GM23338 (cell line): ENCODE data around the gene LRFN3. TPM values are rescaled to one million over a fixed set of nuclear protein-coding genes. Genes with fewer than 3 reads are reported as not detected.

ENCODE experiments used
- ATAC-seq: fragments of 200-7000 bp; cut with Tn5 transposase; 3 replicates; pipeline ENCODE4 v1.9.1; 2020
- DNase-seq: peaks from one replicate; pipeline ENCODE4 v3.0.0-alpha.2; 2015; ENCODE audit warnings: low spot score
- H2AFZ ChIP-seq: fragments of 200-600 bp; sonication (generic); 2 replicates; pipeline ENCODE4 v1.8.0; 2016; ENCODE audit warnings: antibody characterized with exemption, mild to moderate bottlenecking, moderate library complexity
- H3F3A ChIP-seq: fragments of 200-600 bp; sonication (generic); replicated peaks from 2 replicates; pipeline ENCODE4 v1.8.0; 2017; ENCODE audit warnings: antibody characterized with exemption, mixed run types, low read depth
- H3K27ac ChIP-seq: fragments of 200-600 bp; sonication (generic); 2 replicates; pipeline ENCODE4 v1.6.1; 2016; ENCODE audit warnings: low read depth
- H3K27me3 ChIP-seq: fragments of 200-600 bp; sonication (generic); 2 replicates; pipeline ENCODE4 v1.8.0; 2016; ENCODE audit warnings: mild to moderate bottlenecking, mixed run types, moderate library complexity; ENCODE audit not compliant: insufficient read depth
- H3K36me3 ChIP-seq: fragments of 200-600 bp; sonication (generic); 2 replicates; pipeline ENCODE4 v1.8.0; 2016; ENCODE audit warnings: mild to moderate bottlenecking; ENCODE audit not compliant: insufficient read depth
- H3K4me1 ChIP-seq: fragments of 200-600 bp; sonication (generic); 2 replicates; pipeline ENCODE4 v1.8.0; 2016; ENCODE audit warnings: mild to moderate bottlenecking, moderate library complexity; ENCODE audit not compliant: insufficient read depth
- H3K4me2 ChIP-seq: fragments of 200-600 bp; sonication (generic); 2 replicates; pipeline ENCODE4 v1.7.1; 2017; ENCODE audit warnings: mixed run types
- H3K4me3 ChIP-seq: fragments of 200-600 bp; sonication (generic); 2 replicates; pipeline ENCODE4 v1.6.1; 2016; ENCODE audit warnings: mixed run types
- H3K79me2 ChIP-seq: fragments of 200-600 bp; sonication (generic); replicated peaks from 2 replicates; pipeline ENCODE4 v1.8.0; 2017; ENCODE audit warnings: mild to moderate bottlenecking; ENCODE audit not compliant: insufficient read depth
- H3K9me2 ChIP-seq: fragments of 200-600 bp; sonication (generic); 2 replicates; pipeline ENCODE4 v1.8.0; 2017; ENCODE audit not compliant: insufficient read depth
- H4K20me1 ChIP-seq: fragments of 200-600 bp; sonication (generic); replicated peaks from 2 replicates; pipeline ENCODE4 v1.8.0; 2017; ENCODE audit warnings: mild to moderate bottlenecking; ENCODE audit not compliant: insufficient read depth
- H3K27ac Mint-ChIP-seq: 2 replicates; pipeline ENCODE4 v1.8.0; 2020; ENCODE audit warnings: inconsistent platforms, mild to moderate bottlenecking, moderate library complexity, mixed read lengths
- H3K27me3 Mint-ChIP-seq: 3 replicates; pipeline ENCODE4 v1.8.0; 2022; ENCODE audit warnings: low read depth, mild to moderate bottlenecking, moderate library complexity, mixed read lengths, inconsistent platforms; ENCODE audit not compliant: insufficient read depth, poor library complexity
- H3K36me3 Mint-ChIP-seq: 3 replicates; pipeline ENCODE4 v1.8.0; 2021; ENCODE audit warnings: low read depth, mild to moderate bottlenecking, inconsistent platforms, moderate library complexity, mixed read lengths
- H3K4me1 Mint-ChIP-seq: 3 replicates; pipeline ENCODE4 v1.8.0; 2020; ENCODE audit warnings: mild to moderate bottlenecking, inconsistent platforms, mixed read lengths
- H3K4me3 Mint-ChIP-seq: 3 replicates; pipeline ENCODE4 v1.8.0; 2021; ENCODE audit warnings: moderate library complexity, mild to moderate bottlenecking, inconsistent platforms, mixed read lengths
- H3K9me3 Mint-ChIP-seq: 3 replicates; pipeline ENCODE4 v1.8.0; 2020; ENCODE audit warnings: moderate library complexity, mild to moderate bottlenecking, inconsistent platforms, mixed read lengths
- NANOG ChIP-seq: IDR thresholded peaks from 2 replicates; pipeline ENCODE4 v1.6.1; 2016; ENCODE audit warnings: antibody characterized with exemption, borderline replicate concordance
- POLR2AphosphoS5 ChIP-seq: IDR thresholded peaks from 2 replicates; pipeline ENCODE4 v1.6.1; 2016; ENCODE audit warnings: antibody characterized with exemption, low read depth
- ZNF331 ChIP-seq: fragments of 250-450 bp; sonication (Bioruptor Pico); IDR thresholded peaks from 2 replicates; pipeline ENCODE4 v1.5.0; 2020; ENCODE audit warnings: low read depth, mild to moderate bottlenecking, moderate library complexity
- polyA plus RNA-seq: library from polyadenylated mRNA; unstranded; fragments of >200 nt; fragmentation: Nextera tagmentation; extraction: Ambion mirVana; gene quantifications from 2 replicates; pipeline ENCODE4 v1.2.1, GENCODE V29; 2016
- total RNA-seq: library from RNA; depleted of rRNA; stranded (reverse); fragments of >200 nt; shearing (Covaris generic); gene quantifications from 2 replicates; pipeline ENCODE4 v1.2.3, GENCODE V29; 2014
- TF ChIP-seq, protein P1 (sequence below): IDR thresholded peaks from one replicate; pipeline ENCODE4 v1.6.1; 2018; ENCODE audit warnings: antibody characterized with exemption; ENCODE audit not compliant: unreplicated experiment
- TF ChIP-seq, protein P2 (sequence below): fragments of 250-450 bp; sonication (Bioruptor Pico); IDR thresholded peaks from 2 replicates; pipeline ENCODE4 v1.5.0; 2020; ENCODE audit warnings: mild to moderate bottlenecking, moderate library complexity

The LRFN3 gene
- total and polyA plus RNA-seq, 2 experiments from 2014 or later = 5.8 to 15.1 TPM

DNA sequence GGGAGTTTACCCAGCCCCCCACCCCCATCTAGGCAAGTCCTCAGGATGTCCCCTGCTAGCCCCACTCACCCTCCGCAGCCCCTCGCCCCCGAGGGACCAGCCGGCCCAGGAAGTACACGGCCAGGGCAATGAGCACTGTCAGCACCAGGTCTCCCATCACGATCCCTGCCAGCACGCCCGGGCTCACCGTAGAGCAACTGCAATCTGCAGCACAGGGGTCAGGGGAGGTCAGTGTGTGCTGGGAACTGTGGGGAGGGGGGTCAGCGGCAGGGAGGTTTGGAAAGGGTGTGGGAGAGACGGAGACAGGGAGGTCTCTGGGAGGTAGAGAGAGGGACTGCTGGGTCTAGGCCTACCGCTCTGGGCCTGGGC is 28.8 kb upstream of the LRFN3 start:
- H3K4me3 Mint-ChIP-seq = no peak overlapping the region
- peak; percentile 9 for ATAC-seq
- H3K27me3 Mint-ChIP-seq = peaks cover 19% of the 10 kb centered on the region

More for the DNA sequence above, 28.8 kb upstream of the LRFN3 start:
- H3K4me2 ChIP-seq = no peak overlapping the region
- TF ChIP-seq ZNF331 (CRISPR knock-in tag) (no peak), NANOG (no peak), POLR2AphosphoS5 (no peak)
- TF ChIP-seq, protein P1, sequence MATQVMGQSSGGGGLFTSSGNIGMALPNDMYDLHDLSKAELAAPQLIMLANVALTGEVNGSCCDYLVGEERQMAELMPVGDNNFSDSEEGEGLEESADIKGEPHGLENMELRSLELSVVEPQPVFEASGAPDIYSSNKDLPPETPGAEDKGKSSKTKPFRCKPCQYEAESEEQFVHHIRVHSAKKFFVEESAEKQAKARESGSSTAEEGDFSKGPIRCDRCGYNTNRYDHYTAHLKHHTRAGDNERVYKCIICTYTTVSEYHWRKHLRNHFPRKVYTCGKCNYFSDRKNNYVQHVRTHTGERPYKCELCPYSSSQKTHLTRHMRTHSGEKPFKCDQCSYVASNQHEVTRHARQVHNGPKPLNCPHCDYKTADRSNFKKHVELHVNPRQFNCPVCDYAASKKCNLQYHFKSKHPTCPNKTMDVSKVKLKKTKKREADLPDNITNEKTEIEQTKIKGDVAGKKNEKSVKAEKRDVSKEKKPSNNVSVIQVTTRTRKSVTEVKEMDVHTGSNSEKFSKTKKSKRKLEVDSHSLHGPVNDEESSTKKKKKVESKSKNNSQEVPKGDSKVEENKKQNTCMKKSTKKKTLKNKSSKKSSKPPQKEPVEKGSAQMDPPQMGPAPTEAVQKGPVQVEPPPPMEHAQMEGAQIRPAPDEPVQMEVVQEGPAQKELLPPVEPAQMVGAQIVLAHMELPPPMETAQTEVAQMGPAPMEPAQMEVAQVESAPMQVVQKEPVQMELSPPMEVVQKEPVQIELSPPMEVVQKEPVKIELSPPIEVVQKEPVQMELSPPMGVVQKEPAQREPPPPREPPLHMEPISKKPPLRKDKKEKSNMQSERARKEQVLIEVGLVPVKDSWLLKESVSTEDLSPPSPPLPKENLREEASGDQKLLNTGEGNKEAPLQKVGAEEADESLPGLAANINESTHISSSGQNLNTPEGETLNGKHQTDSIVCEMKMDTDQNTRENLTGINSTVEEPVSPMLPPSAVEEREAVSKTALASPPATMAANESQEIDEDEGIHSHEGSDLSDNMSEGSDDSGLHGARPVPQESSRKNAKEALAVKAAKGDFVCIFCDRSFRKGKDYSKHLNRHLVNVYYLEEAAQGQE = no peak
- TF ChIP-seq, protein P2, sequence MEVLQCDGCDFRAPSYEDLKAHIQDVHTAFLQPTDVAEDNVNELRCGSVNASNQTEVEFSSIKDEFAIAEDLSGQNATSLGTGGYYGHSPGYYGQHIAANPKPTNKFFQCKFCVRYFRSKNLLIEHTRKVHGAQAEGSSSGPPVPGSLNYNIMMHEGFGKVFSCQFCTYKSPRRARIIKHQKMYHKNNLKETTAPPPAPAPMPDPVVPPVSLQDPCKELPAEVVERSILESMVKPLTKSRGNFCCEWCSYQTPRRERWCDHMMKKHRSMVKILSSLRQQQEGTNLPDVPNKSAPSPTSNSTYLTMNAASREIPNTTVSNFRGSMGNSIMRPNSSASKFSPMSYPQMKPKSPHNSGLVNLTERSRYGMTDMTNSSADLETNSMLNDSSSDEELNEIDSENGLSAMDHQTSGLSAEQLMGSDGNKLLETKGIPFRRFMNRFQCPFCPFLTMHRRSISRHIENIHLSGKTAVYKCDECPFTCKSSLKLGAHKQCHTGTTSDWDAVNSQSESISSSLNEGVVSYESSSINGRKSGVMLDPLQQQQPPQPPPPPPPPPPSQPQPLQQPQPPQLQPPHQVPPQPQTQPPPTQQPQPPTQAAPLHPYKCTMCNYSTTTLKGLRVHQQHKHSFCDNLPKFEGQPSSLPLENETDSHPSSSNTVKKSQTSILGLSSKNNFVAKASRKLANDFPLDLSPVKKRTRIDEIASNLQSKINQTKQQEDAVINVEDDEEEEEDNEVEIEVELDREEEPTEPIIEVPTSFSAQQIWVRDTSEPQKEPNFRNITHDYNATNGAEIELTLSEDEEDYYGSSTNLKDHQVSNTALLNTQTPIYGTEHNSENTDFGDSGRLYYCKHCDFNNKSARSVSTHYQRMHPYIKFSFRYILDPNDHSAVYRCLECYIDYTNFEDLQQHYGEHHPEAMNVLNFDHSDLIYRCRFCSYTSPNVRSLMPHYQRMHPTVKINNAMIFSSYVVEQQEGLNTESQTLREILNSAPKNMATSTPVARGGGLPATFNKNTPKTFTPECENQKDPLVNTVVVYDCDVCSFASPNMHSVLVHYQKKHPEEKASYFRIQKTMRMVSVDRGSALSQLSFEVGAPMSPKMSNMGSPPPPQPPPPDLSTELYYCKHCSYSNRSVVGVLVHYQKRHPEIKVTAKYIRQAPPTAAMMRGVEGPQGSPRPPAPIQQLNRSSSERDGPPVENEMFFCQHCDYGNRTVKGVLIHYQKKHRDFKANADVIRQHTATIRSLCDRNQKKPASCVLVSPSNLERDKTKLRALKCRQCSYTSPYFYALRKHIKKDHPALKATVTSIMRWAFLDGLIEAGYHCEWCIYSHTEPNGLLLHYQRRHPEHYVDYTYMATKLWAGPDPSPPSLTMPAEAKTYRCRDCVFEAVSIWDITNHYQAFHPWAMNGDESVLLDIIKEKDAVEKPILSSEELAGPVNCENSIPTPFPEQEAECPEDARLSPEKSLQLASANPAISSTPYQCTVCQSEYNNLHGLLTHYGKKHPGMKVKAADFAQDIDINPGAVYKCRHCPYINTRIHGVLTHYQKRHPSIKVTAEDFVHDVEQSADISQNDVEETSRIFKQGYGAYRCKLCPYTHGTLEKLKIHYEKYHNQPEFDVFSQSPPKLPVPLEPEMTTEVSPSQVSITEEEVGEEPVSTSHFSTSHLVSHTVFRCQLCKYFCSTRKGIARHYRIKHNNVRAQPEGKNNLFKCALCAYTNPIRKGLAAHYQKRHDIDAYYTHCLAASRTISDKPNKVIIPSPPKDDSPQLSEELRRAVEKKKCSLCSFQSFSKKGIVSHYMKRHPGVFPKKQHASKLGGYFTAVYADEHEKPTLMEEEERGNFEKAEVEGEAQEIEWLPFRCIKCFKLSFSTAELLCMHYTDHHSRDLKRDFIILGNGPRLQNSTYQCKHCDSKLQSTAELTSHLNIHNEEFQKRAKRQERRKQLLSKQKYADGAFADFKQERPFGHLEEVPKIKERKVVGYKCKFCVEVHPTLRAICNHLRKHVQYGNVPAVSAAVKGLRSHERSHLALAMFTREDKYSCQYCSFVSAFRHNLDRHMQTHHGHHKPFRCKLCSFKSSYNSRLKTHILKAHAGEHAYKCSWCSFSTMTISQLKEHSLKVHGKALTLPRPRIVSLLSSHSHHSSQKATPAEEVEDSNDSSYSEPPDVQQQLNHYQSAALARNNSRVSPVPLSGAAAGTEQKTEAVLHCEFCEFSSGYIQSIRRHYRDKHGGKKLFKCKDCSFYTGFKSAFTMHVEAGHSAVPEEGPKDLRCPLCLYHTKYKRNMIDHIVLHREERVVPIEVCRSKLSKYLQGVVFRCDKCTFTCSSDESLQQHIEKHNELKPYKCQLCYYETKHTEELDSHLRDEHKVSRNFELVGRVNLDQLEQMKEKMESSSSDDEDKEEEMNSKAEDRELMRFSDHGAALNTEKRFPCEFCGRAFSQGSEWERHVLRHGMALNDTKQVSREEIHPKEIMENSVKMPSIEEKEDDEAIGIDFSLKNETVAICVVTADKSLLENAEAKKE = no peak
- H3K36me3 Mint-ChIP-seq = no peaks in the 10 kb centered on the region
- peak overlapping the region; percentile 83; the same call in 1 of the 2 replicates for H2AFZ ChIP-seq
- no peaks in the 10 kb centered on the region for H3K79me2 ChIP-seq
- H3K9me2 ChIP-seq = no peaks in the 10 kb centered on the region
- no peaks in the 10 kb centered on the region for H3K27me3 ChIP-seq
- no peak overlapping the region for H3K27ac ChIP-seq
- H3K4me1 Mint-ChIP-seq = peaks cover 33% of the 10 kb centered on the region
- H3K9me3 Mint-ChIP-seq = no peaks in the 10 kb centered on the region; the same call in 2 of the 3 replicates
- peaks cover 10% of the 10 kb centered on the region; the same call in 1 of the 2 replicates for H3F3A ChIP-seq
- peaks cover 21% of the 10 kb centered on the region for H3K4me1 ChIP-seq
- H3K27ac Mint-ChIP-seq = 0 out of 2 replicates have a peak overlapping the region, but pooled peaks have one; percentile 47
- no peaks in the 10 kb centered on the region for H3K36me3 ChIP-seq
- no peak for DNase-seq
- H4K20me1 ChIP-seq = no peaks in the 10 kb centered on the region
- no peak overlapping the region for H3K4me3 ChIP-seq
